NCI-H2196 (cell line): Measurements from ENCODE around the gene MEMO1.
"Not testable (repeated sequence)": the region's sequence is repeated elsewhere in the genome, so short reads cannot be mapped to it uniquely, and the experiment has no call there.

ENCODE experiments used
- DNase-seq: peaks from one replicate; lab custom pipeline; 2025; ENCODE audit not compliant: unreplicated experiment; lab: John Stamatoyannopoulos, UW

The MEMO1 gene

GRCh38 chr2:31919499-31919898 is 91.3 kb downstream of the MEMO1 start:
- DNase-seq = no peak

GRCh38 chr2:31909661-31910060 is 101.1 kb downstream of the MEMO1 start:
- DNase-seq = no peak

GRCh38 chr2:31907491-31907890 is 103.3 kb downstream of the MEMO1 start:
- DNase-seq = not testable (repeated sequence)

- DNase-seq = no peak
These were observed 107.6 kb downstream of the MEMO1 start for GRCh38 chr2:31903109-31903780.

GRCh38 chr2:31901900-31902299 is 108.9 kb downstream of the MEMO1 start:
- DNase-seq = no peak

GRCh38 chr2:31900156-31900555 is 110.7 kb downstream of the MEMO1 start:
- not testable (repeated sequence) for DNase-seq

- DNase-seq = not testable (repeated sequence)
These were observed 112.5 kb downstream of the MEMO1 start for GRCh38 chr2:31898346-31898745.

GRCh38 chr2:31897340-31897739 is 113.5 kb downstream of the MEMO1 start:
- DNase-seq = not testable (repeated sequence)

GRCh38 chr2:31896293-31896692 is 114.5 kb downstream of the MEMO1 start:
- no peak for DNase-seq

- DNase-seq = no peak
These were observed 116.2 kb downstream of the MEMO1 start for GRCh38 chr2:31894656-31895055.

- DNase-seq = no peak
These were observed 117.7 kb downstream of the MEMO1 start for GRCh38 chr2:31893094-31893493.

GRCh38 chr2:31889044-31889443 is 121.8 kb downstream of the MEMO1 start:
- no peak for DNase-seq

GRCh38 chr2:31888550-31888949 is 122.3 kb downstream of the MEMO1 start:
- no peak for DNase-seq

- DNase-seq = no peak
These were observed 124.1 kb downstream of the MEMO1 start for GRCh38 chr2:31886700-31887099.

- DNase-seq = no peak
These were observed 133.8 kb downstream of the MEMO1 start for GRCh38 chr2:31877008-31877407.

- no peak for DNase-seq
These were observed 136.7 kb downstream of the MEMO1 start for GRCh38 chr2:31874071-31874470.

GRCh38 chr2:31865215-31865614 is 145.6 kb downstream of the MEMO1 start:
- DNase-seq = no peak

GRCh38 chr2:31863867-31864266 is 146.9 kb downstream of the MEMO1 start:
- no peak for DNase-seq

GRCh38 chr2:31863015-31863656 is 147.7 kb downstream of the MEMO1 start:
- DNase-seq = not testable (repeated sequence)

GRCh38 chr2:31859959-31860358 is 150.8 kb downstream of the MEMO1 start:
- no peak for DNase-seq

GRCh38 chr2:31853521-31853920 is 157.3 kb downstream of the MEMO1 start:
- no peak for DNase-seq

GRCh38 chr2:31842150-31842549 is 168.7 kb downstream of the MEMO1 start:
- DNase-seq = not testable (repeated sequence)

GRCh38 chr2:31835450-31835849 is 175.4 kb downstream of the MEMO1 start:
- DNase-seq = no peak
